T-helper 1 cell treated with Interleukin-12 subunit alpha and Interleukin-12 subunit beta and Interleukin-4 antibody, amounts not matched to agents 30 ng/mL and 1 ng/mL, for 36 hours (primary cell): ENCODE results near the gene TTYH1. TPM values are rescaled to one million over a fixed set of nuclear protein-coding genes. Genes with fewer than 3 reads are reported as not detected.

Experiments used
- intact Hi-C: fragments of 100-400 bp; cut with micrococcal nuclease; formaldehyde crosslinking; loops from one replicate; pipeline ENCODE4 v1.15.1; 2024
- total RNA-seq: library from RNA; stranded (reverse); gene quantifications from 2 replicates; pipeline ENCODE4 v1.2.3, GENCODE V29; 2022

TTYH1 gene
- total RNA-seq, 1 donor from 2014 or later = 2.2 TPM

- intact Hi-C loops = loop anchor here (1.0 kb wide), 1 partner anchor 66 kb away; no protein-coding TSS in a partner anchor
Measured at GRCh38 chr19:54391589-54392061, 23.6 kb upstream of the TTYH1 start.

GRCh38 chr19:54392105-54392504 lies 23.2 kb upstream of the TTYH1 start:
- intact Hi-C loops = no loop called here

- intact Hi-C loops = no loop called here
Measured at GRCh38 chr19:54393381-54393780, 21.9 kb upstream of the TTYH1 start.

- intact Hi-C loops = no loop called here
Measured at GRCh38 chr19:54395685-54396084, 19.6 kb upstream of the TTYH1 start.

- intact Hi-C loops = no loop called here
Measured at GRCh38 chr19:54399189-54399588, 16.1 kb upstream of the TTYH1 start.

GRCh38 chr19:54400913-54401312 lies 14.4 kb upstream of the TTYH1 start:
- intact Hi-C loops = no loop called here

- intact Hi-C loops = no loop called here
Measured at GRCh38 chr19:54403054-54403453, 12.2 kb upstream of the TTYH1 start.

- intact Hi-C loops = no loop called here
Measured at GRCh38 chr19:54405628-54406027, 9.6 kb upstream of the TTYH1 start.

GRCh38 chr19:54407780-54408179 lies 7.5 kb upstream of the TTYH1 start:
- intact Hi-C loops = no loop called here

GRCh38 chr19:54408456-54409026 lies 6.7 kb upstream of the TTYH1 start:
- intact Hi-C loops = no loop called here

GRCh38 chr19:54411033-54411432 lies 4.2 kb upstream of the TTYH1 start:
- intact Hi-C loops = no loop called here

- intact Hi-C loops = no loop called here
Measured at GRCh38 chr19:54412877-54413276, 2.4 kb upstream of the TTYH1 start.

- intact Hi-C loops = no loop called here
Measured at GRCh38 chr19:54414156-54414555, 1.1 kb upstream of the TTYH1 start.

- intact Hi-C loops = no loop called here
Measured at GRCh38 chr19:54415901-54416673, 823 bp downstream of the TTYH1 start.

GRCh38 chr19:54416695-54417491 lies 1.6 kb downstream of the TTYH1 start:
- intact Hi-C loops = no loop called here

- intact Hi-C loops = no loop called here
Measured at GRCh38 chr19:54418030-54418929, 3.0 kb downstream of the TTYH1 start.

GRCh38 chr19:54418930-54419800 lies 3.9 kb downstream of the TTYH1 start:
- intact Hi-C loops = no loop called here

- intact Hi-C loops = no loop called here
Measured at GRCh38 chr19:54420068-54420382, 4.8 kb downstream of the TTYH1 start.

GRCh38 chr19:54420383-54421168 lies 5.3 kb downstream of the TTYH1 start:
- intact Hi-C loops = no loop called here

GRCh38 chr19:54421169-54421516 lies 5.9 kb downstream of the TTYH1 start:
- intact Hi-C loops = no loop called here
